IMR-90 (cell line): ENCODE measurements around the gene OSTN. TPM values are rescaled to one million over a fixed set of nuclear protein-coding genes. Genes with fewer than 3 reads are reported as not detected.

Experiments
- ATAC-seq: fragments of 200-7000 bp; cut with Tn5 transposase; 2 replicates; pipeline ENCODE4 v1.9.1; 2020; ENCODE audit warnings: low read depth, mild to moderate bottlenecking, moderate library complexity
- BruUV-seq: library from RNA; stranded (reverse); fragments of 400-500 nt; replicated peaks from 2 replicates; lab custom pipeline; 2021; lab: Mats Ljungman, UMichigan
- CTCF ChIA-PET: fragments of 300-600 bp; formaldehyde crosslinking; extraction: SDS; loops from one replicate; lab custom pipeline; 2021; ENCODE audit warnings: antibody characterized with exemption; lab: Yijun Ruan, JAX
- POLR2A ChIA-PET: fragments of 300-600 bp; sonication (Branson Sonifier 250); formaldehyde crosslinking; loops from one replicate; lab custom pipeline; 2022; ENCODE audit warnings: antibody characterized with exemption; ENCODE audit not compliant: unreplicated experiment; lab: Charles Lee
- DNase-seq: peaks from one replicate; pipeline ENCODE4 v3.0.0; 2013
- H2AFZ ChIP-seq: replicated peaks from 2 replicates; pipeline ENCODE3; 2013; ENCODE audit warnings: low read length, mild to moderate bottlenecking; ENCODE audit not compliant: poor library complexity
- H2AK5ac ChIP-seq: 2 replicates; pipeline ENCODE4 v1.6.1; 2013; ENCODE audit warnings: low read depth, low read length, inconsistent platforms
- H2AK9ac ChIP-seq: replicated peaks from 2 replicates; pipeline ENCODE3; 2013; ENCODE audit warnings: mild to moderate bottlenecking, low read depth, low read length, moderate library complexity; ENCODE audit not compliant: poor library complexity
- H2BK120ac ChIP-seq: 2 replicates; pipeline ENCODE4 v1.6.1; 2013; ENCODE audit warnings: low read depth, low read length, inconsistent platforms
- H2BK15ac ChIP-seq: 3 replicates; pipeline ENCODE4 v1.6.1; 2013; ENCODE audit warnings: low read depth, low read length, inconsistent platforms
- H2BK20ac ChIP-seq: 2 replicates; pipeline ENCODE4 v1.6.1; 2013; ENCODE audit warnings: low read depth, mild to moderate bottlenecking, inconsistent platforms, low read length, moderate library complexity
- H2BK5ac ChIP-seq: 2 replicates; pipeline ENCODE4 v1.6.1; 2013; ENCODE audit warnings: mild to moderate bottlenecking, low read depth, low read length, inconsistent platforms; ENCODE audit not compliant: poor library complexity, severe bottlenecking
- H3K14ac ChIP-seq: replicated peaks from 2 replicates; pipeline ENCODE4 v1.6.1; 2013; ENCODE audit warnings: low read depth, low read length, inconsistent platforms
- H3K18ac ChIP-seq: 2 replicates; pipeline ENCODE4 v1.6.1; 2013; ENCODE audit warnings: low read depth, low read length, control low read depth
- H3K23ac ChIP-seq: 2 replicates; pipeline ENCODE4 v1.6.1; 2013; ENCODE audit warnings: low read depth, low read length, inconsistent platforms
- H3K27ac ChIP-seq: 2 replicates; pipeline ENCODE4 v1.5.1; 2013; ENCODE audit warnings: mild to moderate bottlenecking, control low read depth, low read length; ENCODE audit not compliant: insufficient read depth
- H3K27me3 ChIP-seq: 2 replicates; pipeline ENCODE4 v1.6.1; 2013; ENCODE audit warnings: low read length; ENCODE audit not compliant: control insufficient read depth, insufficient read depth
- H3K36me3 ChIP-seq: 2 replicates; pipeline ENCODE4 v1.6.1; 2013; ENCODE audit warnings: low read length, mixed read lengths; ENCODE audit not compliant: control insufficient read depth, insufficient read depth
- H3K4ac ChIP-seq: 2 replicates; pipeline ENCODE4 v1.6.1; 2013; ENCODE audit warnings: low read depth, low read length, inconsistent platforms
- H3K4me1 ChIP-seq: 2 replicates; pipeline ENCODE4 v1.6.1; 2013; ENCODE audit warnings: low read length, mixed read lengths; ENCODE audit not compliant: control insufficient read depth, insufficient read depth
- H3K4me2 ChIP-seq: 2 replicates; pipeline ENCODE4 v1.6.1; 2013; ENCODE audit warnings: low read depth, mild to moderate bottlenecking, control low read depth, low read length, moderate library complexity
- H3K4me3 ChIP-seq: 2 replicates; pipeline ENCODE4 v1.5.1; 2013; ENCODE audit warnings: low read depth, mild to moderate bottlenecking, control low read depth, low read length, moderate library complexity; ENCODE audit not compliant: insufficient read depth
- H3K56ac ChIP-seq: 2 replicates; pipeline ENCODE4 v1.6.1; 2013; ENCODE audit warnings: low read length, inconsistent platforms; ENCODE audit not compliant: insufficient read depth; ENCODE audit errors: extremely low read depth
- H3K79me1 ChIP-seq, 2 experiments: 2 replicates each; pipeline ENCODE4 v1.6.1; 2013; ENCODE audit warnings: low read length in 2 of 2, inconsistent platforms in 1 of 2, low read depth in 1 of 2
- H3K9ac ChIP-seq: 2 replicates; pipeline ENCODE4 v1.6.1; 2013; ENCODE audit warnings: low read depth, low read length, control low read depth
- H3K9me1 ChIP-seq: 2 replicates; pipeline ENCODE4 v1.6.1; 2013; ENCODE audit warnings: low read length, inconsistent platforms; ENCODE audit not compliant: insufficient read depth
- H3K9me3 ChIP-seq: 2 replicates; pipeline ENCODE4 v1.6.1; 2013; ENCODE audit warnings: low read length; ENCODE audit not compliant: control insufficient read depth, insufficient read depth
- H4K20me1 ChIP-seq: 2 replicates; pipeline ENCODE4 v1.6.1; 2013; ENCODE audit warnings: low read length, inconsistent platforms; ENCODE audit not compliant: insufficient read depth
- H4K5ac ChIP-seq: 2 replicates; pipeline ENCODE4 v1.6.1; 2013; ENCODE audit warnings: mild to moderate bottlenecking, low read depth, low read length, control low read depth
- H4K8ac ChIP-seq, 2 experiments: 2 replicates each; pipeline ENCODE4 v1.6.1; 2013; ENCODE audit warnings: low read depth in 2 of 2, low read length in 2 of 2, control low read depth in 1 of 2, inconsistent platforms in 1 of 2
- H4K91ac ChIP-seq: 2 replicates; pipeline ENCODE4 v1.6.1; 2013; ENCODE audit warnings: low read depth, low read length, inconsistent platforms; ENCODE audit not compliant: insufficient read depth
- MAFK ChIP-seq: IDR thresholded peaks from 2 replicates; pipeline ENCODE4 v1.6.1; 2012; ENCODE audit warnings: low read depth, low read length, improper control_type of control experiment
- RFX5 ChIP-seq: IDR thresholded peaks from 2 replicates; pipeline ENCODE4 v1.8.0; 2012; ENCODE audit warnings: low read depth, mild to moderate bottlenecking, low read length, moderate library complexity
- WGBS, 2 experiments: methylation state at CpG; one replicate each; pipeline versions ENCODE4 v1.1.5 to v1.1.7; 2013; ENCODE audit warnings: missing lambda C conversion rate in 2 of 2; ENCODE audit not compliant: insufficient read length in 1 of 2; ENCODE audit errors: extremely low coverage in 2 of 2; 5-methylcytosine and 5-hydroxymethylcytosine counted together
- dilution Hi-C: fragments of 300-500 bp; cut with HindIII; formaldehyde crosslinking; loops from one replicate; pipeline ENCODE4 v1.14.3; 2018; ENCODE audit warnings: low sequenced_read_pairs; ENCODE audit not compliant: unreplicated experiment
- in situ Hi-C: fragments of 300-500 bp; cut with MboI; formaldehyde crosslinking; loops from 3 replicates; pipeline ENCODE4 v1.14.3; 2019; ENCODE audit warnings: low sequenced_read_pairs, inconsistent platforms, mixed read lengths
- intact Hi-C: fragments of 100-400 bp; cut with micrococcal nuclease; formaldehyde crosslinking; loops from 2 replicates; pipeline ENCODE4 v1.10.0; 2022
- polyA plus RNA-seq, 3 experiments: library from polyadenylated mRNA; depleted of rRNA; stranded (reverse); fragments of >200 nt; gene quantifications; 2 replicates each; pipeline ENCODE4 v1.2.3, GENCODE V29; 2012; ENCODE audit warnings: low replicate concordance in 1 of 3
- total RNA-seq: library from RNA; depleted of rRNA; stranded (reverse); fragments of >200 nt; gene quantifications from 2 replicates; pipeline ENCODE4 v1.2.3, GENCODE V29; 2012

Gene OSTN
- total and polyA plus RNA-seq, 2 of the 4 experiments (the other 2 are of a cell fraction) = not detected

GRCh38 chr3:191239407-191240031 is 40.5 kb downstream of the OSTN start:
- Histone ChIP-seq H3K23ac (peak overlapping the region; percentile 50; the same call in 1 of the 2 replicates), H2BK120ac (peak overlapping the region; percentile 99), H3K79me1 (peaks cover 0 to 15% of the 10 kb centered on the region in 2 experiments; a peak in 1 of 4 replicates), H3K9ac (no peak overlapping the region), H4K91ac (peak overlapping the region; percentile 97), H2AK5ac (peak overlapping the region; percentile 86; the same call in 1 of the 2 replicates), H3K4me3 (no peak overlapping the region), H3K14ac (peak overlapping the region; percentile 92), H3K27ac (peak overlapping the region; percentile 38; the same call in 1 of the 2 replicates), H3K4me2 (no peak overlapping the region), H2AFZ (no peak overlapping the region), H2BK20ac (peak overlapping the region; percentile 100), H3K9me1 (peaks cover 8% of the 10 kb centered on the region), H3K27me3 (no peaks in the 10 kb centered on the region), H4K8ac (peak overlapping the region; percentile 64 to 92), H3K4ac (peak overlapping the region; percentile 98), H4K20me1 (no peaks in the 10 kb centered on the region), H4K5ac (peak overlapping the region; percentile 100), H3K9me3 (no peaks in the 10 kb centered on the region), H3K4me1 (peaks cover 25% of the 10 kb centered on the region), H3K36me3 (no peaks in the 10 kb centered on the region), H2BK15ac (peak overlapping the region; percentile 81; the same call in 2 of the 3 replicates), H2BK5ac (peak overlapping the region; percentile 100), H3K56ac (peak overlapping the region; percentile 90; the same call in 1 of the 2 replicates), H2AK9ac (no peak overlapping the region), H3K18ac (peak overlapping the region; percentile 100)
- dilution Hi-C loops = no loop called here
- ChIA-PET CTCF (interaction anchor here (1.5 kb wide), 1 partner anchor 8 kb away, joined by 5 read pairs; no protein-coding TSS in a partner anchor), POLR2A (no interaction called here)
- no CpG with 5 or more reads among the region's 1 CpG for WGBS, 2 experiments
- DNase-seq = no peak
- TF ChIP-seq RFX5 = no peak
- TF ChIP-seq MAFK = peak; percentile 71
- in situ Hi-C loops = loop anchor here (10.0 kb wide), 2 partner anchors 135 to 165 kb away; no protein-coding TSS in a partner anchor
- intact Hi-C loops = loop anchor here (2.0 to 5.0 kb wide), 5 partner anchors 89 to 357 kb away; partner anchors contain the start of gene CCDC50
- ATAC-seq = no peak
- no TSS peak for BruUV-seq
